ENCODE data around the gene EARS2. TPM values are rescaled to one million over a fixed set of nuclear protein-coding genes. Genes with fewer than 3 reads are reported as not detected.

The EARS2 gene
- total RNA-seq, 1 donor from 2014 or later = 26.1 TPM

- H3K9ac ChIP-seq (ENCODE audit: low read depth in 1 of 3, low read length in 3 of 3) = no peak overlapping the region
- no peak overlapping the region for H3K4me3 ChIP-seq (ENCODE audit: low read length in 3 of 3)
- no peaks in the 10 kb centered on the region for H3K4me1 ChIP-seq (ENCODE audit: control insufficient read depth in 3 of 3, insufficient read depth in 3 of 3, low read length in 3 of 3)
- no peak overlapping the region for H3K27ac ChIP-seq (ENCODE audit: low read depth, low read length)
- H3K9me3 ChIP-seq (ENCODE audit: control insufficient read depth in 3 of 3, low read length in 3 of 3) = no peaks in the 10 kb centered on the region
- no peaks in the 10 kb centered on the region for H3K27me3 ChIP-seq (ENCODE audit: control insufficient read depth in 3 of 3, insufficient read depth in 3 of 3, low read length in 3 of 3)
- peaks cover 72 to 88% (median 81%) of the 10 kb centered on the region in 3 donors for H3K36me3 ChIP-seq (ENCODE audit: control insufficient read depth in 3 of 3, insufficient read depth in 3 of 3, low read length in 3 of 3)
These were observed 78.6 kb downstream of the EARS2 start for GRCh38 chr16:23478566-23478965.

GRCh38 chr16:23476289-23476688 lies 80.9 kb downstream of the EARS2 start:
- H3K36me3 ChIP-seq (ENCODE audit: control insufficient read depth in 3 of 3, insufficient read depth in 3 of 3, low read length in 3 of 3) = peaks cover 58 to 69% (median 62%) of the 10 kb centered on the region in 3 donors
- H3K27me3 ChIP-seq (ENCODE audit: control insufficient read depth in 3 of 3, insufficient read depth in 3 of 3, low read length in 3 of 3) = no peaks in the 10 kb centered on the region
- H3K4me1 ChIP-seq (ENCODE audit: control insufficient read depth in 3 of 3, insufficient read depth in 3 of 3, low read length in 3 of 3) = no peaks in the 10 kb centered on the region
- no peaks in the 10 kb centered on the region for H3K9me3 ChIP-seq (ENCODE audit: control insufficient read depth in 3 of 3, low read length in 3 of 3)
- H3K27ac ChIP-seq (ENCODE audit: low read depth, low read length) = no peak overlapping the region
- no peak overlapping the region for H3K9ac ChIP-seq (ENCODE audit: low read depth in 1 of 3, low read length in 3 of 3)
- no peak overlapping the region for H3K4me3 ChIP-seq (ENCODE audit: low read length in 3 of 3)

Other genes with a start within 250 kb of the EARS2 start
- 12.5 TPM for gene COG7, start 104.2 kb downstream of the EARS2 start, total RNA-seq
- gene GGA2, start 46.9 kb downstream of the EARS2 start, total RNA-seq = 31.8 TPM
- 36.5 TPM for gene UBFD1, start 377 bp upstream of the EARS2 start, total RNA-seq
- 111 TPM for gene NDUFAB1, start 39.0 kb upstream of the EARS2 start, total RNA-seq
- gene PALB2, start 84.0 kb upstream of the EARS2 start, total RNA-seq = 14.1 TPM
- gene DCTN5, start 84.1 kb upstream of the EARS2 start, total RNA-seq = 25.6 TPM
- gene PLK1, start 121.5 kb upstream of the EARS2 start, total RNA-seq = 2.6 TPM
- not detected for gene ERN2, start 155.9 kb upstream of the EARS2 start, total RNA-seq
- gene CHP2, start 197.7 kb upstream of the EARS2 start, total RNA-seq = not detected